Stimulated activated CD8-positive, alpha-beta memory T cell treated with anti-CD3 and anti-CD28 coated beads, Interleukin-12 subunit alpha, Interleukin-12 subunit beta, amount 100 ng/mL, for 1 hour (primary cell): Measurements from ENCODE around the gene HPCA.

Source experiments
- DNase-seq: peaks from one replicate; pipeline ENCODE4 v3.0.0-alpha.2; 2020; ENCODE audit warnings: low read depth

The HPCA gene

GRCh38 chr1:32889731-32890278 lies 3.5 kb downstream of the HPCA start:
- no peak for DNase-seq

GRCh38 chr1:32890516-32891240 lies 4.4 kb downstream of the HPCA start:
- no peak for DNase-seq

DNA sequence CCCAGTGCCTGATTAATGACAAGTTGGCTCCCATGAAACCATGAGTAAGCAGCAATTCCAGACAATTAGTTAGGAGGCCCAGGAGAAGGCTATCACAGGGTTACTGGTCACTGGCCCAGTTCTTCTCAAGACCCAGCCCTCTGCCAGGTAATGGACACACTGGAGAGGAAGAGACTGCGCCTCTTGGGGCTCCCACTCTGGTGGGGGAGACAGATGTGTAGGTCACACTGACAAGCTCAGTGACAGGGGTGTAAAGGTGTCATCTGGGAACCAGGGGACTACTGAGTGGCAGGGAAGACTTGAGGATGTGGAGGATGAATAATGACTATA lies 4.9 kb downstream of the HPCA start:
- no peak for DNase-seq

DNA sequence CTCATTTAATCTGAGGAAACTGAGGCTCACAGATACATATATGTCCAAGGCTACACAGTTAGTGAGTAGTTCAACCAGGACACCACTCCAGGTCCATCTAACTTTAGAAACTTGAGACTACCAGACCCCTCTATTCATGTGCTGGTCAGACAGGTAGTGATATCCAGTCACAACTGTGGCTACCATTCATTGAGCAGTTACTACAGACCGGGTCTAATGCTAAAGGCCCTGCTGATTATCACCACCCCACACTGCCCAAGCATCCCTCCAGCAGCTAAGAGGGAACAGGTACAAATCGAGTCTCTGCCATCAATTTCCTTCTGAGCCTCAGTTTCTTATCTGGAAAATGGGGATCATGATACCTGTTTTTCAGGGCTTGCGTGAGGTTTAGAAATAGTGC lies 5.3 kb downstream of the HPCA start:
- no peak for DNase-seq

DNA sequence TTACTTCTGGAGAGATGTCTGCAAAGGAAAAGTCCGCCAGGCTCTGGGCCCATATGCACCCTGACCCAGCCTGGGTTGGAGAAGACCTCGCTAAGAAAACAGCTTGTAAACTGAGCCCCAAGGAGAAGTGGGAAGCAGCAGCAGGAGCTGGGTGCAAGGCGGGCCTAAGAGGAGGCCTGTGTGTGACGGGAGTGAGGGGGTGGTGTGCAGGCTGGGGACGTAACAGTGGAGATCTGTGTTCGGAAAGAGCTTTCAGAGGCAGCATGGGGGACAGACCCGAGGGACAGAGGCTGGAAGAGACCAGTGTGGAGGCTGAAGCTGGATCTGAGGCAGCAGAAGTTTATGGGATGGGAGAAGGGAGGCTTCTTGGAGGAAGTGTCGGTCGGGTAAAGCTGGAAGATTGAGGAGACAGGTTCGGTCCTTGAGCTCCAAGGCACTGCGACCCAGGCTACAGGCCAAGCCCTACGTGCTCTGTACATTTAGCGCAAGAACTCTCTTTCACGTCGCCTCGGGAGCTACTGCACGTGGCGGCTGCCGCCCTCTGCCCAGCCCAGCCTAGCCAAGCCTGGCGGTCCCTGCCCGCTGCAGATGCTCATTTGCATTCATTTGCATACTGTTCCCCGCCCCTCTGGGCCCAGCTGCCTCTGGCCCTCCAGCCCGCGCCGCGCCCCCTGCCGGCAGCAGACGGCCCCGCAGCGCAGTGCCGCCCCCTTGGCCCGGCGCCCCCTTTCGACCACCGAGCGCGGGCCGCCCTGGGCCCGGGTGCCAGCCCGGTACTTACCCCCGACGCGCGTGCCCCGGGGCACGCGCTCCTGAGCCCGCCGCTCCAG lies 6.3 kb downstream of the HPCA start:
- DNase-seq, result no peak

DNA sequence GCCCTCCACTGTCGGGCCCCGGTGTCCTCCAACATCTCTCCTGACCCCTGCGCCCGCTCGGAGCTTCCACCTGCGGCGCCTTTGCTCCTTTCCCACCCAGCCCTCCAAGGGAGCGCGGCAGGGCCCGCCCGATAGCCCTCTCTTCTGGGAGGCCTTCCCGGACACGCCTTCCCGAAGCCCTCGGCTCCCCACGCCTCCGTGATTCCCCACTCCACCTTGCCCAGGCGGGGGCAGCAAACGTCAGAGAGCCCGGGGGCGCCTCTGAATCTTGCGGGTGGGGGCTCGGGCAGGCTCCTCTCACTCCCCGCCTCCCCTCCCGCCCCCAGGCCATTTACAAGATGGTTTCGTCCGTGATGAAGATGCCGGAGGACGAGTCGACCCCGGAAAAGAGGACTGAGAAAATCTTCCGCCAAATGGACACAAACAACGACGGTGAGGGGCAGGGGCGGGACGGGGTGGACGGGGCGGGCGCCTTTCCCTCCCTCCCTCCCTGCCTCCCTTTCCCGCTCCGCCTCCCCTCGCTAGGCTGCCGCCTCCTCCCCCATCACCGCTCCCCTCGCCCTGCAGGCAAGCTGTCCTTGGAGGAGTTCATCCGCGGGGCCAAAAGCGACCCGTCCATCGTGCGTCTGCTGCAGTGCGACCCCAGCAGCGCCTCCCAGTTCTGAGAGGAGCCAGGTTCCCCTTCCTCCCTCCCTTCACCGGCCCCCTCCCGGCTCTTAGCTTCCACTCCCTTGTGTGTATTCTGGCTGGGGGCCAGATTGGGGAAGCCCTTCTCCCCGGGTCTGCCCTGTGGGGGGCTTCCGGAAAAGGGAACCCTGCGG lies 7.1 kb downstream of the HPCA start:
- DNase-seq, result no peak

DNA sequence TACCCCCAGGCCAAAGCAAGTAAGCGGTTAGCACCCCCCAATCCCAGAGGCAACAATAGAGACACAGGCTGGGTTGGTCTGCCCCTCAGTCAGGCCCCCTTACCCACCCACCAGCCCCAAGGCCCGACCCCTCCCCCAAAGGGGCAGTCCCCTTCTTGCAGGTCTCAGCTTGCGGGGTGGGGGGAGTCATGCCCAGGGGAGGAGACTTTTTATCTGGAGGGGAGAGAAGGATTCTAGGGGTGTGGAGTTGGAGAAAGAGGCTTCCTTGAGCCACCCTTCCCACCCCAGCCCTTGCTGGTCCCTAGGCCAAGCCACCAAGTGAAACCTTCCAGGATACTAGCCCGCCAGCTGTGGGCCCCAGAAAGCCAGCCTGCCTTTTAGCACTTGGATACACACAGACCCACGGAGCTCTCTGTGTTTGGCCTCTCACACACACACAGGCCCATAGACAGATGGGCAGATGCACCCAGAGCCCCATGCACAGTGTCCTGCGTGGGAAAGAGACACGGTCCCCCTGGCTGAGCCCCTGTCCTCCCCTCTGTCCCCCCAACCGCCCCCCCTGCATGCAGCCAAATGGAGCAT lies 7.8 kb downstream of the HPCA start:
- DNase-seq, result no peak

DNA sequence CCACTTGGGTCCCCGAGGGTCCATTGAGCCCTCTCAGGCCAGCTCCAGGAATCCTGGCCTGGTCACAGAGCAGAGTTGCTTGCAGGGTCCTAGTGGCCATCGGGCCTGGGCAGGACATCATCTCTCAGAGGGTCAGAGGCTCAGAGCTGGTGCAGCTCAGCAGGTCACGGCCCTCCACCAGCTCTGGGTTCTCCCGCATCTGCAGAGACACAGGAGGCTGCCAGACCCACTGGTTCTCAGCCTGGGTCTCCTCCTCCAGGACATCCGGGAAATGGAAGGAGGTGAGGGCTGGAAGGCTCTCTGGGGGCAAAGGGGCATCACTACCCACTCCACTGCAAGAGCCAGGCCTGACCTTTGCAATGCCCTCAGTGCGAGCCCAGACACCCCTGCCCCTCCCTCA lies 8.4 kb downstream of the HPCA start:
- no peak for DNase-seq

DNA sequence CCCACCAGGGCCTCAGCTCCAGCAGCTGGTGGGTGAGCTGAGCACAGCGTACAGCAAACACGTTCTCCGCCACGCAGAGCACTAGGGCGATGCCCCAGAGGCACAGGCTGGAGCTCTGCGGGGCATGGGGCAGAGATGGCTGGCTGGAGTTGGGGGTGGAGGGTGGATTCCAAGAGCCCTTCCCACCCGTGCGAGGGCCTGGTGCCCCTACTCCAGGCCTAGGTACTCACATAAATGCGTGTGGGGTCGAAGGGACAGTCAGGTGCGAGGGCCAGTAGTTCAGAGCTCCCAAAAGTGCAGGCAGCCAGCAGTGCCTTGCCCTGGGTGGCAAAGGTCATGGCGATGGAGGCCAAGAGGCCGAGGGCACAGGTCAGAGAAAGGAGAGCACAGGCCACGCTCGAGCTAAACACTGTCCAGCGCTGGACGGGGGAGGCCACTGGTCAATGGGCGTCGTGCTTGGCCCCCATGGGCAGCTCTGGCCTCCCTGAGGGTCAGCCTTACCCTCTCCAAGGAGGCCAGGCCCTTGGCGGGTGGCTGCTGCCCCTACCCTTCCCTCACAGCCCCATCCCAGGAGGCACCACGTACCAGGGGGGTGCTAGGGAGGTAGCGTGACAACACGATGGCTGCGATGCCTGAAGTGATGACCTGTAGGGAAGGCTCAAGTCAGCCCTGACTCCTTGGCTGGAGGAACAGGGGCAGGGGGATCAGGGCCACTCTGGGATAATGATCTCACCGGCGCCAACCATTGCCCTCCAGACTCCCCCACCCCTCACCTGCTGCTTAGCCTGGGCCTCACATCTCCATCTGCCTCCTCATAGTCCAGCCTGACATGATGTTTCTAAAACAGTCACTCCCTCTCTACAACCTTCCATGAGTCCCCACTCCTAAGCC lies 9.3 kb downstream of the HPCA start:
- DNase-seq, result no peak

- no peak for DNase-seq
Observed at GRCh38 chr1:32896451-32896850, 10.2 kb downstream of the HPCA start.

GRCh38 chr1:32897082-32898049 lies 11.1 kb downstream of the HPCA start:
- DNase-seq, result no peak

GRCh38 chr1:32898056-32898455 lies 11.8 kb downstream of the HPCA start:
- DNase-seq, result no peak

DNA sequence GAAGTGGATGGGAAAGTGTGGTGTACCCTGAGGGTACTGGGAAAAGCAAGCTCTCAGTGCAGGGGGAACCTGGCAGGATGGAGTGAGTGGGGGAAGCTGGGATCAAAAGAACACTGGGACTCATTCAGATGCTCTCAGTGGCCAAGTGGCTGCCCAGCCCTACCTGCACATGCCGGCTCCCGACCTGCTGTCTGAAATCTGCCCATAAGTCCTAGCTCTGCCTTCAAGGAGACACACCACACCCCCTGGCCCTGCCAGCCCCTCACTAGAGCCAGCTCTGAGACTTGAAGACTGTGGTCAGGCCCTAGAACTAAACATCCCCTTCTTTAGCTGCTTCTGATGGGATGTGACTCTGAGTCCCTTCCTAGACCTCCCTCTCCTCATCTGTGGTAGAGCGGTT lies 12.7 kb downstream of the HPCA start:
- no peak for DNase-seq

DNA sequence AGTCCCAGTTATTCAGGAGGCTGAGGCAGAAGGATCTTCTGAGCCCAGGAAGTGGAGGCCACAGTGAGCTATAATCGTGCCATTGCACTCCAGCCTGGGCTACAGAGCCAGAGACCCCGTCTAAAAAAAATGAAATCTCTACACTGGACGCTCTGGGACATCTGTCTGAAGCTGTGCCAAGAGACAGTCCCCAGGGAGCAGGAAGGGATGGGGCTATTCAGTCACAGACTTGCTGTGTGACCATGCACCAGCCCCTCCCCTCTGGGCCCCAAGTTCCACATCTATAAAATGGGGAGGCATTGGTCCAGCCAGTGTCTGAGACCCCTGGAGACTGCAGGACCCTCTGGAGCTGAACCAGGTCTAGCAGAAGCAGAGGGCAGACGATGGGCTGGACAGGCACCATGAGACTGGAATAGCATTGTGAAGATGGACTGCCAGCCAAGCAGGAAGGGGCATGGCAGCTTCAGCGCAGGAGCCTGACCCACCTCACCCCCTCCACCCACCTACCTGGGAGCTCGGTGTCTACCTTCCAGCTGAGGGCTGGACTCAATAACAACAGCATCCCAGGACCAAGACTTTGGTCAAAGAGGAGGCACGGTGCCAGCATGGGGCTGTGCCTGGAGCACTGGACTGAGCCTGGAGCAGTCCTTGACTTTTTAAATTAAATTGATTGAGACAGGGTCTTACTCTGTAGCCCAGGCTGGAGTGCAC lies 13.4 kb downstream of the HPCA start:
- DNase-seq, result no peak

- DNase-seq, result no peak
Observed at GRCh38 chr1:32900371-32900955, 14.2 kb downstream of the HPCA start.

DNA sequence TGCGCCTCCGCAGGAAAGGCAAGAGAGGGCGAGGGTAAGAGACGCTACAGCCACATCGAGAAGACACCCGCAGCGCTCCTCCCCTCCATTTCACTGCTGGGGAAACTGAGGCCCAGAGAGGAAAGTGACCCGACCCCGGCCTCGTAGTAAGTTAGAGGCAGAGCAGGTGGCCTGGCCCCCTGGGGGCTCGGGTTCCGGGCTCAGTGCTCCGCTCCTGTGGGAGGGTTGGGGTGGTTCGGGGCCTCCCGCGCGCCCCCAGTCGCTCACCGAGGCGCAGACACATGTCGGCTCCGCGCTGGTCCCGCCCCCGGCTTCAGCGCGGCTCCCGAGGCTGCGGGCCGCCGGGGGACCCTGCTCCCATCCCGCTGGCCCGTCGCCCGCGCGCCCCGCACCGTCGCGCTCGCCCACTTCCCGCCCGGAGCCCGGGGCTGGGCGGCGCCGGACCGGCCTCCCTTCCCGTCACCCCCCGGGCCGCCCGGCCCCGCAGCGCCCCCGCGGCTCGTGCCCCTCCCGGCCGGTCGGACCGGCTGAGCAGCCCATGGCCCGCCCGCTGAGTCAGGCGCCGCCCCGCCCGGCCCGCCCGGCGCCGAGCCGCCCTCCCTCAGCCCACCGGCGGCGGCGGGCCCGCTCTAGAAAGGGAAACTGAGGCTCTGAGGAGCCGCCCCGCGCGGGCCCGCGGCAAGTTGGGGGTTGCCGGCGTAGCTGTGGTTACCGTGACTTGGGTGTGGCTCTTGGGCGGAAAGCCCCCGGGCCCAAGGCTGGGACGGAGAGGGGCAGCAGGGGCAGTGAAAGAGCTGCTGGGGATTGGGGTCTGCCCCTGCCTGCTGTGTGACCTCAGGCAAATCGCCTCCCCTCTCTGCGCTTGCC lies 14.9 kb downstream of the HPCA start, which contains the start of gene TMEM54:
TSS of gene TMEM54 (minus strand) at position 434 of the 867 bp plus-strand sequence. CDS start at position 283, 151 bp downstream.
- no peak for DNase-seq

- DNase-seq, result no peak
Observed at GRCh38 chr1:32901823-32902534, 15.7 kb downstream of the HPCA start.
